ENCODE results near the gene PSMC3IP.

DNA sequence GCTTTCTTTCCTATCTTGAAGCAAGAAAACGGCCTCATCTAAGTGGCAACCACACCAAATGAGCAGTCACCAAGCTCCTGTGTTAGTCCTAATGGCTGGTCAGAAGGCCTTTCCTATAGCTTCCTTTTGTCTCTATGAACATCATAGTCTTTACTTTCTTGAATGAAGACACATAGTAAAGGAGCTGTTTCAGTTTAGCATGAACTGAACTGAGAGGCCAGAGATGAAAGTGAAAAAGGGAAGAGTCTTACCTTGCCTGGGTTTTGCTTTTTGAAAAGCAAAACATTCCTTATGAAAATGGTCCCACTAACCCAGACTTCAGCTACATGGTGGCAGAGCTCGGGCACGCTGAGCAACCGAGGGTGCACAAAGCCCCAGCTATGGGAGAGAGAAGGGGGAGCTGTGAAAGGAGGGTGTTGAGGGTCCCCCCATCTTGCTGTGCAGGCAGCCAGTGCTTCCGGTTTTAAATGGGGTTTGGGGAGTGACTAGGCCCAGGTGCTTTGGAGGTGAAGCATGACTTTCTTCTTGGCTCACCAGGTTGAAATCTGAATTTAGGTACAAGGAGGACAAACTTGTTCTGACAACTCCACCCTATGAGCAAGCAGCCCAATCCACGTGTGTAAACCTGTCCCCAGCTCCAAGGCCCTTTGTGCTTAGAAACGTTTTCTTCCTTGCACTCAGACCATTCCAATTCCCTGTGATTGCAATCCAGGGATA is 9.1 kb upstream of the PSMC3IP start:
- TF ChIP-seq, protein P1, sequence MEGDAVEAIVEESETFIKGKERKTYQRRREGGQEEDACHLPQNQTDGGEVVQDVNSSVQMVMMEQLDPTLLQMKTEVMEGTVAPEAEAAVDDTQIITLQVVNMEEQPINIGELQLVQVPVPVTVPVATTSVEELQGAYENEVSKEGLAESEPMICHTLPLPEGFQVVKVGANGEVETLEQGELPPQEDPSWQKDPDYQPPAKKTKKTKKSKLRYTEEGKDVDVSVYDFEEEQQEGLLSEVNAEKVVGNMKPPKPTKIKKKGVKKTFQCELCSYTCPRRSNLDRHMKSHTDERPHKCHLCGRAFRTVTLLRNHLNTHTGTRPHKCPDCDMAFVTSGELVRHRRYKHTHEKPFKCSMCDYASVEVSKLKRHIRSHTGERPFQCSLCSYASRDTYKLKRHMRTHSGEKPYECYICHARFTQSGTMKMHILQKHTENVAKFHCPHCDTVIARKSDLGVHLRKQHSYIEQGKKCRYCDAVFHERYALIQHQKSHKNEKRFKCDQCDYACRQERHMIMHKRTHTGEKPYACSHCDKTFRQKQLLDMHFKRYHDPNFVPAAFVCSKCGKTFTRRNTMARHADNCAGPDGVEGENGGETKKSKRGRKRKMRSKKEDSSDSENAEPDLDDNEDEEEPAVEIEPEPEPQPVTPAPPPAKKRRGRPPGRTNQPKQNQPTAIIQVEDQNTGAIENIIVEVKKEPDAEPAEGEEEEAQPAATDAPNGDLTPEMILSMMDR (IDR thresholded peaks at IDR 0.05; ENCODE audit: poor library complexity), result no peak
- no peak for TF ChIP-seq EZH2 (IDR thresholded peaks at IDR 0.05; ENCODE audit: borderline replicate concordance)

Measured in hepatocyte (in vitro differentiated cells).